ENCODE data around the gene STAG1.

DNA sequence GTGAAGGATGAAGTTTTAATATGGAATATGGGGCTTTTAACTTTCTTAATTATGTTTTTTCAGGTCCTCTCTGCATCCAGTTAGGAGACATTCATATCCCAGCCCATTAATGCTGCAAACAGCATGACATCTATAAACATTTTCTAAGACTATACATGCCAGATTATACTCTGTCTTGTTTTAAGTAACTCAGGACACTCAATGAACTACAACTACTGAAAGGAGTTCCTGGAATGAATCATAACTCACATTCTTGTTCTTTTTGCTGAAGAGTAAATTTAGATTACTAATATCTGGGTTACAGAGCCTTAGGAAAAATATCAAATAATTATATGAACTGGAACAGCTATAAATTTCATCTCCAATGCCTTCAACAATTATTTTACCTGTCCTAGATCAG is 167.4 kb downstream of the STAG1 start:
- TF ChIP-seq, protein P1, sequence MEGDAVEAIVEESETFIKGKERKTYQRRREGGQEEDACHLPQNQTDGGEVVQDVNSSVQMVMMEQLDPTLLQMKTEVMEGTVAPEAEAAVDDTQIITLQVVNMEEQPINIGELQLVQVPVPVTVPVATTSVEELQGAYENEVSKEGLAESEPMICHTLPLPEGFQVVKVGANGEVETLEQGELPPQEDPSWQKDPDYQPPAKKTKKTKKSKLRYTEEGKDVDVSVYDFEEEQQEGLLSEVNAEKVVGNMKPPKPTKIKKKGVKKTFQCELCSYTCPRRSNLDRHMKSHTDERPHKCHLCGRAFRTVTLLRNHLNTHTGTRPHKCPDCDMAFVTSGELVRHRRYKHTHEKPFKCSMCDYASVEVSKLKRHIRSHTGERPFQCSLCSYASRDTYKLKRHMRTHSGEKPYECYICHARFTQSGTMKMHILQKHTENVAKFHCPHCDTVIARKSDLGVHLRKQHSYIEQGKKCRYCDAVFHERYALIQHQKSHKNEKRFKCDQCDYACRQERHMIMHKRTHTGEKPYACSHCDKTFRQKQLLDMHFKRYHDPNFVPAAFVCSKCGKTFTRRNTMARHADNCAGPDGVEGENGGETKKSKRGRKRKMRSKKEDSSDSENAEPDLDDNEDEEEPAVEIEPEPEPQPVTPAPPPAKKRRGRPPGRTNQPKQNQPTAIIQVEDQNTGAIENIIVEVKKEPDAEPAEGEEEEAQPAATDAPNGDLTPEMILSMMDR (IDR thresholded peaks at IDR 0.05) = no peak
- TF ChIP-seq ZFX (IDR thresholded peaks at IDR 0.05; ENCODE audit: borderline replicate concordance) = no peak

All from 22Rv1 (cell line).